SK-N-SH (cell line): ENCODE results near the gene FAIM2.

Experiments used
- CHD2 ChIP-seq: fragments of 150-350 bp; IDR thresholded peaks from 2 replicates; pipeline ENCODE4 v1.6.1; 2018; ENCODE audit warnings: low read length; ENCODE audit not compliant: partially characterized antibody
- CTCF ChIP-seq: fragments of 200-600 bp; sonication (generic); IDR thresholded peaks from 2 replicates; pipeline ENCODE4 v1.6.1; 2017; ENCODE audit warnings: antibody characterized with exemption, mild to moderate bottlenecking, moderate library complexity
- PBX3 ChIP-seq: IDR thresholded peaks from 2 replicates; pipeline ENCODE4; 2012

GRCh38 chr12:49947593-49948226, 44.0 kb upstream of the FAIM2 start:
- TF ChIP-seq CTCF (no peak), CHD2 (no peak), PBX3 (no peak)
